SK-N-SH (cell line): Measurements from ENCODE around the gene ADAMTS14. TPM values are rescaled to one million over a fixed set of nuclear protein-coding genes. Genes with fewer than 3 reads are reported as not detected.
A peak's percentile ranks its signal among the peaks of the same experiment; 100 is the strongest.

ENCODE experiments used
- CTCF ChIA-PET: fragments of 300-600, 350-600 bp; formaldehyde crosslinking; extraction: SDS; loops from one replicate; lab custom pipeline; 2021; lab: Yijun Ruan, JAX
- POLR2A ChIA-PET: fragments of 350-600 bp; sonication (Branson Sonifier 250); formaldehyde crosslinking; extraction: SDS; loops from one replicate; lab custom pipeline; 2020; ENCODE audit warnings: antibody characterized with exemption, inconsistent platforms; lab: Yijun Ruan, JAX
- DNase-seq: peaks from one replicate; pipeline ENCODE4 v3.0.0; 2012
- H2AFZ ChIP-seq: fragments of 200-600 bp; sonication (generic); 2 replicates; pipeline ENCODE4 v1.8.1; 2016; ENCODE audit warnings: antibody characterized with exemption, mild to moderate bottlenecking, low read depth
- H3F3A ChIP-seq: fragments of 200-600 bp; sonication (generic); replicated peaks from 2 replicates; pipeline ENCODE3; 2016; ENCODE audit warnings: antibody characterized with exemption, mild to moderate bottlenecking; ENCODE audit not compliant: insufficient read depth
- H3K27ac ChIP-seq, 2 experiments: fragments of 200-500 bp in 1 of 2; fragments of 200-600 bp in 1 of 2; sonication (Bioruptor generic) in 1 of 2; sonication (generic), shearing (Covaris generic) in 1 of 2; 2 replicates each; pipeline versions ENCODE4 v1.5.1 to v1.6.1; 2014 to 2016; ENCODE audit warnings: low read depth in 2 of 2, inconsistent platforms in 1 of 2, low read length in 1 of 2, mild to moderate bottlenecking in 1 of 2, mixed read lengths in 1 of 2
- H3K27me3 ChIP-seq: fragments of 200-600 bp; sonication (generic), shearing (Covaris generic); 2 replicates; pipeline ENCODE4 v1.6.1; 2016; ENCODE audit warnings: mixed run types; ENCODE audit not compliant: insufficient read depth
- H3K36me3 ChIP-seq, 2 experiments: fragments of 200-500 bp in 1 of 2; fragments of 200-600 bp in 1 of 2; sonication (Bioruptor generic) in 1 of 2; sonication (generic) in 1 of 2; replicated peaks in 1 of 2; 2 replicates each; pipeline versions ENCODE3 to v1.5.1; 2014 to 2016; ENCODE audit warnings: low read length in 1 of 2, mild to moderate bottlenecking in 1 of 2; ENCODE audit not compliant: insufficient read depth in 2 of 2, control insufficient read depth in 1 of 2
- H3K4me1 ChIP-seq, 2 experiments: fragments of 200-500 bp in 1 of 2; fragments of 200-600 bp in 1 of 2; sonication (Bioruptor generic) in 1 of 2; sonication (generic), shearing (Covaris generic) in 1 of 2; 2 replicates each; pipeline versions ENCODE4 v1.5.1 to v1.6.1; 2014 to 2016; ENCODE audit warnings: low read depth in 1 of 2, low read length in 1 of 2, mixed run types in 1 of 2; ENCODE audit not compliant: insufficient read depth in 2 of 2, control insufficient read depth in 1 of 2
- H3K4me2 ChIP-seq: fragments of 200-600 bp; sonication (generic), shearing (Covaris generic); 2 replicates; pipeline ENCODE4 v1.6.1; 2017; ENCODE audit warnings: mixed run types
- H3K4me3 ChIP-seq, 2 experiments: fragments of 200-500 bp in 1 of 2; fragments of 200-600 bp in 1 of 2; sonication (Bioruptor generic) in 1 of 2; sonication (generic), shearing (Covaris generic) in 1 of 2; 2 replicates each; pipeline versions ENCODE4 v1.5.1 to v1.8.1; 2014 to 2016; ENCODE audit warnings: low read depth in 2 of 2, inconsistent platforms in 1 of 2, low read length in 1 of 2, mild to moderate bottlenecking in 1 of 2, mixed read lengths in 1 of 2, moderate library complexity in 1 of 2
- H3K79me2 ChIP-seq: fragments of 200-600 bp; sonication (generic); 2 replicates; pipeline ENCODE4 v1.8.1; 2017; ENCODE audit warnings: mild to moderate bottlenecking; ENCODE audit not compliant: insufficient read depth
- H3K9ac ChIP-seq: fragments of 200-600 bp; sonication (generic); 2 replicates; pipeline ENCODE4 v1.6.1; 2017; ENCODE audit warnings: mixed run types
- H3K9me2 ChIP-seq: fragments of 200-600 bp; sonication (generic); 2 replicates; pipeline ENCODE4 v1.6.1; 2017; ENCODE audit warnings: mixed run types
- H3K9me3 ChIP-seq: fragments of 200-600 bp; sonication (generic); 2 replicates; pipeline ENCODE4 v1.6.1; 2017; ENCODE audit warnings: mixed run types, mild to moderate bottlenecking, moderate library complexity
- H4K20me1 ChIP-seq: fragments of 200-600 bp; sonication (generic); 2 replicates; pipeline ENCODE4 v1.6.1; 2017; ENCODE audit warnings: mild to moderate bottlenecking, mixed run types; ENCODE audit not compliant: insufficient read depth
- CHD2 ChIP-seq: fragments of 150-350 bp; IDR thresholded peaks from 2 replicates; pipeline ENCODE4 v1.6.1; 2018; ENCODE audit warnings: low read length; ENCODE audit not compliant: partially characterized antibody
- ELF1 ChIP-seq: IDR thresholded peaks from 2 replicates; pipeline ENCODE4 v1.4.0; 2012
- FOSL2 ChIP-seq: IDR thresholded peaks from 2 replicates; pipeline ENCODE4 v1.4.0; 2012; ENCODE audit warnings: low read depth, mild to moderate bottlenecking, moderate library complexity, borderline replicate concordance
- FOXJ3 ChIP-seq: sonication (generic); formaldehyde crosslinking; IDR thresholded peaks from 2 replicates; pipeline ENCODE4 v1.5.1; 2020; ENCODE audit warnings: mild to moderate bottlenecking, missing genetic modification reagents
- FOXM1 ChIP-seq: IDR thresholded peaks from 2 replicates; pipeline ENCODE4 v1.4.0; 2012; ENCODE audit warnings: low read depth, mild to moderate bottlenecking
- GATA2 ChIP-seq: sonication (generic); formaldehyde crosslinking; IDR thresholded peaks from 2 replicates; pipeline ENCODE4 v1.5.0; 2020; ENCODE audit warnings: mild to moderate bottlenecking, missing genetic modification reagents
- JUND ChIP-seq: IDR thresholded peaks from 2 replicates; pipeline ENCODE4 v1.4.0; 2012
- MEF2A ChIP-seq: IDR thresholded peaks from 2 replicates; pipeline ENCODE4 v1.4.0; 2012; ENCODE audit warnings: low read depth, borderline replicate concordance
- MXI1 ChIP-seq: IDR thresholded peaks from 2 replicates; pipeline ENCODE4 v1.6.1; 2012; ENCODE audit warnings: mild to moderate bottlenecking, low read depth, low read length, improper control_type of control experiment
- NFIC ChIP-seq: IDR thresholded peaks from 2 replicates; pipeline ENCODE4 v1.4.0; 2012; ENCODE audit warnings: borderline replicate concordance
- NRF1 ChIP-seq: IDR thresholded peaks from 2 replicates; pipeline ENCODE4 v1.6.1; 2012; ENCODE audit warnings: low read depth, mild to moderate bottlenecking, low read length
- POLR2AphosphoS5 ChIP-seq: IDR thresholded peaks from 2 replicates; pipeline ENCODE4 v1.6.1; 2012; ENCODE audit warnings: low read depth, low read length
- RAD21 ChIP-seq: IDR thresholded peaks from 2 replicates; pipeline ENCODE4 v1.6.1; 2012; ENCODE audit warnings: mild to moderate bottlenecking, low read length
- RCOR1 ChIP-seq: fragments of 150-350 bp; IDR thresholded peaks from 2 replicates; pipeline ENCODE4 v1.6.1; 2017; ENCODE audit warnings: antibody characterized with exemption, low read length
- SIN3A ChIP-seq: IDR thresholded peaks from 2 replicates; pipeline ENCODE4 v1.6.1; 2012; ENCODE audit warnings: low read depth, mild to moderate bottlenecking, low read length, moderate library complexity, borderline replicate concordance
- SMC3 ChIP-seq: IDR thresholded peaks from 2 replicates; pipeline ENCODE4 v1.6.1; 2012; ENCODE audit warnings: low read depth, low read length, improper control_type of control experiment
- TAF1 ChIP-seq: IDR thresholded peaks from 2 replicates; pipeline ENCODE4 v1.6.1; 2012; ENCODE audit warnings: low read depth, mild to moderate bottlenecking, low read length, moderate library complexity, borderline replicate concordance
- TCF12 ChIP-seq: IDR thresholded peaks from 2 replicates; pipeline ENCODE4 v1.4.0; 2012
- TEAD4 ChIP-seq: IDR thresholded peaks from 2 replicates; pipeline ENCODE4 v1.4.0; 2012; ENCODE audit warnings: mild to moderate bottlenecking, borderline replicate concordance; ENCODE audit not compliant: insufficient read depth
- YY1 ChIP-seq: IDR thresholded peaks from 2 replicates; pipeline ENCODE4 v1.4.0; 2012; ENCODE audit warnings: low read depth, mild to moderate bottlenecking
- WGBS: methylation state at CpG from one replicate; pipeline ENCODE4 v1.1.6; 2017; ENCODE audit warnings: low lambda C conversion rate; 5-methylcytosine and 5-hydroxymethylcytosine counted together
- polyA plus RNA-seq, 3 experiments: library from polyadenylated mRNA; depleted of rRNA; stranded (reverse); fragments of >200 nt; gene quantifications; 2 replicates each; pipeline ENCODE4 v1.2.3, GENCODE V29; 2012
- TF ChIP-seq, protein P1 (sequence below): IDR thresholded peaks from 2 replicates; pipeline ENCODE4 v1.6.1; 2012; ENCODE audit warnings: mild to moderate bottlenecking, low read depth, low read length, moderate library complexity
- TF ChIP-seq, protein P2 (sequence below): IDR thresholded peaks from 2 replicates; pipeline ENCODE4 v1.4.0; 2012; ENCODE audit warnings: low read depth, borderline replicate concordance
- TF ChIP-seq, protein P3 (sequence below): fragments of 150-350 bp; IDR thresholded peaks from 2 replicates; pipeline ENCODE4 v1.6.1; 2017; ENCODE audit warnings: antibody characterized with exemption, low read length, low read depth, borderline replicate concordance
- TF ChIP-seq, protein P4 (sequence below): IDR thresholded peaks from 2 replicates; pipeline ENCODE4 v1.4.0; 2012; ENCODE audit warnings: low read depth, borderline replicate concordance
- TF ChIP-seq, protein P5 (sequence below): fragments of 200-600 bp; sonication (generic); IDR thresholded peaks from 2 replicates; pipeline ENCODE4 v1.6.1; 2017; ENCODE audit warnings: antibody characterized with exemption, mild to moderate bottlenecking, moderate library complexity
- TF ChIP-seq, protein P6 (sequence below): IDR thresholded peaks from 2 replicates; pipeline ENCODE4; 2012

ADAMTS14 gene
- polyA plus RNA-seq, 1 of the 3 experiments (the other 2 are of a cell fraction) = 1.1 TPM

DNA sequence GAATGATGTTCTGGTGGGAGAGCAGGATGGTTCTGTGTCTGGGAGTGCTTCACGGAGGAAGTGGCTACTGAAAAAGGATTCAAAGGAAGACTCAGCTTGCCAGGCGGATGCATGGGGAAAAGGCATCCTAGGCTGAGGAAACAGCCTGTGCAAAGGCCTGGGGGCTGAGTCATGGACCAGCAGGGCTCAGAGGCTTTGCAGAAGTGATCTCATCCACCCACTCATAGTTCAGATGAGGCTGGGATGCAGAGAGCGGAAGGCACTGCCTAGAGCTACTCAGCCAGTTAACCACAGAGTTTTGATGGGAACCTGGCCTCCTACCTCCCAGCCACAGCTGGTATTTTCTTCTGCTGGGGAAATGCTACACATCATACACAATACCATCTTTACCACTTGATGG, 15.8 kb upstream of the ADAMTS14 start:
- Histone ChIP-seq H3K4me2 (peak overlapping the region; percentile 46), H3K9me2 (no peaks in the 10 kb centered on the region), H4K20me1 (no peaks in the 10 kb centered on the region), H3K27me3 (no peaks in the 10 kb centered on the region), H3K79me2 (no peaks in the 10 kb centered on the region), H3K36me3 (no peaks in the 10 kb centered on the region), H3F3A (peaks cover 23% of the 10 kb centered on the region), H3K9ac (peak overlapping the region; percentile 58), H3K9me3 (no peaks in the 10 kb centered on the region), H3K4me1 (peaks cover 9 to 10% of the 10 kb centered on the region in 2 experiments; a peak in 3 of 4 replicates), H3K27ac (peak overlapping the region in 1 of 2 experiments; percentile 98; a peak in 3 of 4 replicates), H2AFZ (no peak overlapping the region), H3K4me3 (no peak overlapping the region)
- no peak for DNase-seq
- ChIA-PET CTCF (no interaction called here), POLR2A (no interaction called here)
- 31% methylated on average over 3 of the region's 3 CpGs for WGBS
- TF ChIP-seq RCOR1 (0 out of 2 replicates have a peak, but pooled peaks have one; percentile 11), TCF12 (peak; percentile 98), FOXJ3 (CRISPR knock-in tag) (no peak), MEF2A (no peak), TEAD4 (peak; percentile 61; the same call in 1 of the 2 replicates), SMC3 (no peak), NFIC (peak; percentile 80), NRF1 (no peak), FOSL2 (peak; percentile 92), MXI1 (no peak), SIN3A (no peak), TAF1 (no peak), POLR2AphosphoS5 (peak; percentile 74; the same call in 1 of the 2 replicates), GATA2 (CRISPR knock-in tag) (no peak), FOXM1 (peak; percentile 66; the same call in 1 of the 2 replicates), ELF1 (no peak), RAD21 (no peak), CHD2 (no peak), YY1 (no peak), JUND (peak; percentile 83)
- TF ChIP-seq, protein P1, sequence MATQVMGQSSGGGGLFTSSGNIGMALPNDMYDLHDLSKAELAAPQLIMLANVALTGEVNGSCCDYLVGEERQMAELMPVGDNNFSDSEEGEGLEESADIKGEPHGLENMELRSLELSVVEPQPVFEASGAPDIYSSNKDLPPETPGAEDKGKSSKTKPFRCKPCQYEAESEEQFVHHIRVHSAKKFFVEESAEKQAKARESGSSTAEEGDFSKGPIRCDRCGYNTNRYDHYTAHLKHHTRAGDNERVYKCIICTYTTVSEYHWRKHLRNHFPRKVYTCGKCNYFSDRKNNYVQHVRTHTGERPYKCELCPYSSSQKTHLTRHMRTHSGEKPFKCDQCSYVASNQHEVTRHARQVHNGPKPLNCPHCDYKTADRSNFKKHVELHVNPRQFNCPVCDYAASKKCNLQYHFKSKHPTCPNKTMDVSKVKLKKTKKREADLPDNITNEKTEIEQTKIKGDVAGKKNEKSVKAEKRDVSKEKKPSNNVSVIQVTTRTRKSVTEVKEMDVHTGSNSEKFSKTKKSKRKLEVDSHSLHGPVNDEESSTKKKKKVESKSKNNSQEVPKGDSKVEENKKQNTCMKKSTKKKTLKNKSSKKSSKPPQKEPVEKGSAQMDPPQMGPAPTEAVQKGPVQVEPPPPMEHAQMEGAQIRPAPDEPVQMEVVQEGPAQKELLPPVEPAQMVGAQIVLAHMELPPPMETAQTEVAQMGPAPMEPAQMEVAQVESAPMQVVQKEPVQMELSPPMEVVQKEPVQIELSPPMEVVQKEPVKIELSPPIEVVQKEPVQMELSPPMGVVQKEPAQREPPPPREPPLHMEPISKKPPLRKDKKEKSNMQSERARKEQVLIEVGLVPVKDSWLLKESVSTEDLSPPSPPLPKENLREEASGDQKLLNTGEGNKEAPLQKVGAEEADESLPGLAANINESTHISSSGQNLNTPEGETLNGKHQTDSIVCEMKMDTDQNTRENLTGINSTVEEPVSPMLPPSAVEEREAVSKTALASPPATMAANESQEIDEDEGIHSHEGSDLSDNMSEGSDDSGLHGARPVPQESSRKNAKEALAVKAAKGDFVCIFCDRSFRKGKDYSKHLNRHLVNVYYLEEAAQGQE = no peak
- TF ChIP-seq, protein P2, sequence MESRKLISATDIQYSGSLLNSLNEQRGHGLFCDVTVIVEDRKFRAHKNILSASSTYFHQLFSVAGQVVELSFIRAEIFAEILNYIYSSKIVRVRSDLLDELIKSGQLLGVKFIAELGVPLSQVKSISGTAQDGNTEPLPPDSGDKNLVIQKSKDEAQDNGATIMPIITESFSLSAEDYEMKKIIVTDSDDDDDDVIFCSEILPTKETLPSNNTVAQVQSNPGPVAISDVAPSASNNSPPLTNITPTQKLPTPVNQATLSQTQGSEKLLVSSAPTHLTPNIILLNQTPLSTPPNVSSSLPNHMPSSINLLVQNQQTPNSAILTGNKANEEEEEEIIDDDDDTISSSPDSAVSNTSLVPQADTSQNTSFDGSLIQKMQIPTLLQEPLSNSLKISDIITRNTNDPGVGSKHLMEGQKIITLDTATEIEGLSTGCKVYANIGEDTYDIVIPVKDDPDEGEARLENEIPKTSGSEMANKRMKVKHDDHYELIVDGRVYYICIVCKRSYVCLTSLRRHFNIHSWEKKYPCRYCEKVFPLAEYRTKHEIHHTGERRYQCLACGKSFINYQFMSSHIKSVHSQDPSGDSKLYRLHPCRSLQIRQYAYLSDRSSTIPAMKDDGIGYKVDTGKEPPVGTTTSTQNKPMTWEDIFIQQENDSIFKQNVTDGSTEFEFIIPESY = no peak
- TF ChIP-seq, protein P3, sequence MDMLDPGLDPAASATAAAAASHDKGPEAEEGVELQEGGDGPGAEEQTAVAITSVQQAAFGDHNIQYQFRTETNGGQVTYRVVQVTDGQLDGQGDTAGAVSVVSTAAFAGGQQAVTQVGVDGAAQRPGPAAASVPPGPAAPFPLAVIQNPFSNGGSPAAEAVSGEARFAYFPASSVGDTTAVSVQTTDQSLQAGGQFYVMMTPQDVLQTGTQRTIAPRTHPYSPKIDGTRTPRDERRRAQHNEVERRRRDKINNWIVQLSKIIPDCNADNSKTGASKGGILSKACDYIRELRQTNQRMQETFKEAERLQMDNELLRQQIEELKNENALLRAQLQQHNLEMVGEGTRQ = no peak
- TF ChIP-seq, protein P4, sequence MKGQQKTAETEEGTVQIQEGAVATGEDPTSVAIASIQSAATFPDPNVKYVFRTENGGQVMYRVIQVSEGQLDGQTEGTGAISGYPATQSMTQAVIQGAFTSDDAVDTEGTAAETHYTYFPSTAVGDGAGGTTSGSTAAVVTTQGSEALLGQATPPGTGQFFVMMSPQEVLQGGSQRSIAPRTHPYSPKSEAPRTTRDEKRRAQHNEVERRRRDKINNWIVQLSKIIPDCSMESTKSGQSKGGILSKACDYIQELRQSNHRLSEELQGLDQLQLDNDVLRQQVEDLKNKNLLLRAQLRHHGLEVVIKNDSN = no peak; the same call in 1 of the 2 replicates
- TF ChIP-seq, protein P5, sequence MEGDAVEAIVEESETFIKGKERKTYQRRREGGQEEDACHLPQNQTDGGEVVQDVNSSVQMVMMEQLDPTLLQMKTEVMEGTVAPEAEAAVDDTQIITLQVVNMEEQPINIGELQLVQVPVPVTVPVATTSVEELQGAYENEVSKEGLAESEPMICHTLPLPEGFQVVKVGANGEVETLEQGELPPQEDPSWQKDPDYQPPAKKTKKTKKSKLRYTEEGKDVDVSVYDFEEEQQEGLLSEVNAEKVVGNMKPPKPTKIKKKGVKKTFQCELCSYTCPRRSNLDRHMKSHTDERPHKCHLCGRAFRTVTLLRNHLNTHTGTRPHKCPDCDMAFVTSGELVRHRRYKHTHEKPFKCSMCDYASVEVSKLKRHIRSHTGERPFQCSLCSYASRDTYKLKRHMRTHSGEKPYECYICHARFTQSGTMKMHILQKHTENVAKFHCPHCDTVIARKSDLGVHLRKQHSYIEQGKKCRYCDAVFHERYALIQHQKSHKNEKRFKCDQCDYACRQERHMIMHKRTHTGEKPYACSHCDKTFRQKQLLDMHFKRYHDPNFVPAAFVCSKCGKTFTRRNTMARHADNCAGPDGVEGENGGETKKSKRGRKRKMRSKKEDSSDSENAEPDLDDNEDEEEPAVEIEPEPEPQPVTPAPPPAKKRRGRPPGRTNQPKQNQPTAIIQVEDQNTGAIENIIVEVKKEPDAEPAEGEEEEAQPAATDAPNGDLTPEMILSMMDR = no peak
- TF ChIP-seq, protein P6, sequence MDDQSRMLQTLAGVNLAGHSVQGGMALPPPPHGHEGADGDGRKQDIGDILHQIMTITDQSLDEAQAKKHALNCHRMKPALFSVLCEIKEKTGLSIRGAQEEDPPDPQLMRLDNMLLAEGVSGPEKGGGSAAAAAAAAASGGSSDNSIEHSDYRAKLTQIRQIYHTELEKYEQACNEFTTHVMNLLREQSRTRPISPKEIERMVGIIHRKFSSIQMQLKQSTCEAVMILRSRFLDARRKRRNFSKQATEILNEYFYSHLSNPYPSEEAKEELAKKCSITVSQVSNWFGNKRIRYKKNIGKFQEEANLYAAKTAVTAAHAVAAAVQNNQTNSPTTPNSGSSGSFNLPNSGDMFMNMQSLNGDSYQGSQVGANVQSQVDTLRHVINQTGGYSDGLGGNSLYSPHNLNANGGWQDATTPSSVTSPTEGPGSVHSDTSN = peak; percentile 91
